ENCODE data around the gene RERE.
"Not testable (repeated sequence)": the region's sequence is repeated elsewhere in the genome, so short reads cannot be mapped to it uniquely, and the experiment has no call there.

The RERE gene

GRCh38 chr1:8390707-8391106 is 426.7 kb downstream of the RERE start:
- DNase-seq: no peak

GRCh38 chr1:8389958-8390535 is 427.4 kb downstream of the RERE start:
- no peak for DNase-seq

DNA sequence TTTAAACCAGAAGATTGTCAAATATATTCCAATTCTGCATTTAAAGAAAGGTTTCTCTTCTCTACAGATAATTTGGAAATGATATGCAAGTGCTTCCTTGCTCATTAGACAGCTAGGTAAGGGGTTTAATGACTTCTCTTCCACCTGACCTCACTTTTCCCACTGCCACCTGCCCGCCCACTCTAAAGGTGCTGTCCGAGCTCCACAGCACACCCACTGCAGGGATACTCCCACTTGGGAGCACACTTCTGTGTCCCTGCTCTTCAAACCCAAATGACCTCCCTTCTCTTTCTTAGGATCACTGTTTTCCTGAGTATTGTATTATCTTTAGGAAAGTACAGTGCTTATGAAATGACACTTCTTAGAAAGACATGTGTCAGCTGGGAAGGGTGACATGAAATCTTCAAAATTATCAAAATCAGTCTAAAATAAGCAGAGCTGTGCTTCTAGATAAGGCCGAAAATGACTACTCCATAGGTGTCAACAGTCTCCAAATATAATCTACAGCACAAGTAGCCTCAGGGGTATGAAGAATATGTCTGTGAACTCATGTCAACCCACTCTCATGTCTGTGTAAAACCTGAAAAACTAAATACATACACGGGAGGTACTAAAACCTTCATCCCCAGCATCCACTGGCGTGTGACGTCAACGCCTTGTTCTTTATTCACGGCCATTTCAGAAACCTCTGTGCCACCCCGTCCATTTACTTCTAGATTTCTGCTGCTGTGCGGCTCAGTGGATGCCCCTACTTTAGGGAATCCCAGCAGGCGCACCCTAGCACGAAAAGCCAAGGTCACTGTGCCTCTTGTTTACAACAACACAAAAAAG is 428.5 kb downstream of the RERE start:
- no peak for DNase-seq

DNA sequence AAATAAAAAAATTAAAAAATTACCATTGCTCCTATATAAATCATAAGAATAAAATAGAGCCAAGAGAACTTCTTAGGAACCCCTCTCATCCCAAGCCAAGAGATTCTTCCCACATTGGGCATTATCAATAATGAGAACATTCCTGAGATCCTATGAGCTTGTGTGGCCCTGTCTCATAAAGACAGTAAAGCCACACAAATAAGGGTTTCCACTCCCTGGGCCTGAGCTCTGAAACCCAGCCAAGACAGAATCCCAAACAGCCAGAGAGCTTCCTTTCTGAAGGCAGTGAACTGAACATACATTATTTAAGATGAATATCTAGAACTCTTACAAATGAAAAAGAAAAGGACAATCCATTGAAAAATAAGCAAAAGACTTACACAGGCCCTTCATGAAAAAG is 431.2 kb downstream of the RERE start:
- no peak for DNase-seq

DNA sequence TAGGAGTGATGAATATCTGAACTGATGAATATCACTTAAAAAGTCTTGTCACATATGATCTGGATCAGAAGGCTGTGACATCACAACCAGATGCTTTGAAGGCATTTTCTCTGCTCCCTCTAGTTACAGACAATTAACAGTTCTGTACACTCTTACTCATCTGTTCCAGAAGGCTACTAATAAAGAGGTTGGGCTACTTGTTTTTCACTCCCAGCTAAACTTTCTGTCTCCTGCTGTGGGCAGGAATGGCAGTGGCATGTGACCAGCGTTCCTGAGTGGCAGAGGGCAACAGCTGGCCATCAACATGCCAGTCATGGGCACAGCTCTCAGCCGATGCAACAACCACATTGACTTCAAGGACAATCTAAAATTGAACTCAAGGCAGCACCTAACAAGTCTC is 432.9 kb downstream of the RERE start:
- DNase-seq: no peak

DNA sequence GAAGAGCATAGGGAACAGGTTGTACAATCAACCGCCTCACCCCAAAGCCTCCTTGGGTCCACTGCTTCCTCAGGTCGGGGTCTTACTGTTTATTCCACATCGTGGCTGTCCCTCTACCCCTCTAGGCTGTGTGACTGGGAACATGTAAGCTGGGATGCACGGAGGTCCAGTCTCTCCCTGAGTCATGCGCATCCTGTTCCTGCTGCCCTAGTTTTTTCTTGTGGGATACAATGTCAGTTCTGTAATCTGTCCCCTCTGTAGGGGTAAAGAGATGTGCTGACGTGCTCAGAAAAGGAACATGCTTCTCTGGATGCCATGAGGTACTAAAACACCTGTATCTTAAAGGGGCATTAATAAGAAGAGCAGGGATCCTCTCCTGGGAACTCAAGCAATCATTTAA is 433.4 kb downstream of the RERE start:
- DNase-seq: no peak

- no peak for DNase-seq
These were observed 434.6 kb downstream of the RERE start for GRCh38 chr1:8382608-8383505.

DNA sequence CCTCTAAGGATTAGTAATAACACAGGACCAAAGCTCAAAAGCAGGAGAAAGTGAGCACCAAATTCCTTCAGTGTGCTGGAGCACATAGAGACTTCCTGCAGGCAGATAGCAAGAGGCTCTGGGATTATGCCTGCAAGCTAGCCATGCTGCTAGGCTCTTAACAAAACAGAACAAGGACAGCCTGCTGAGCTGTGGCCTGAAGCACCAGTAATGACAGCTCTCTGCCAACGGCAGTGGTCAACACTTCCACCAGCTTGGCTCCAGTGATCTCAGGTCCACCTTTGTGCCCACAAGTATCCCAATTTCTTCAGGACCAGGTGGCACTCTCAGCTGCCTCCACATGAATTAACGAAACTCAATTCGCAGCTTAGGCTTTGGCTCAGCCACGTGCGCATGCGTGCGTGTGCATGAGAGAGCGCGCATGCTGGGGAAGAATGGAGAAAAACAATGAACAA is 435.4 kb downstream of the RERE start:
- DNase-seq: no peak

- DNase-seq: no peak
These were observed 435.8 kb downstream of the RERE start for GRCh38 chr1:8381618-8382017.

- not testable (repeated sequence) for DNase-seq
These were observed 437.1 kb downstream of the RERE start for GRCh38 chr1:8380310-8380709.

GRCh38 chr1:8379513-8380186 is 437.8 kb downstream of the RERE start:
- DNase-seq: no peak

DNA sequence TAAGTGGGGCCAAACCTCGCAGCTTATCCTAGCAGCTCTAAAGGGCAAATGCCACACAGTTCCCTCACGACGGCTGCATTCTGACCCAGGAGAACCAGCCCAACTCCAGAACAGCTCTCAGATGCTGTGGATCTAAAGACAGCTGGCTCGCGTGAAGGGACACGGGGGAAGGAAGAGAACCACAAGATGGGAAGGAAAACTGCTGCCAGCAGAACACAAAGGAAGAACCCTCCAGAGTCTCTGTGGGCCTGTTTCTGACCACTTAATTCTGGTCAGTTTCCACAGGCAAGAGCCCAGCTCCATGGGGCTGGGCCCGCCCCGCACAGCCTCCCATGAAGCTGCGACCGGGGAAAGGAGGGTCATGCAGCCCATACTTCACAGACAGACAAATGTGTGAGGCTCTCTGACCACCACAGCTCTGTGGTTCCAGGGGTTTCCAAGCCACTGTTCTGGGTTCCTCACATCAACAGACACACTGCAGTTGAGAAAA is 438.4 kb downstream of the RERE start:
- no peak for DNase-seq

DNA sequence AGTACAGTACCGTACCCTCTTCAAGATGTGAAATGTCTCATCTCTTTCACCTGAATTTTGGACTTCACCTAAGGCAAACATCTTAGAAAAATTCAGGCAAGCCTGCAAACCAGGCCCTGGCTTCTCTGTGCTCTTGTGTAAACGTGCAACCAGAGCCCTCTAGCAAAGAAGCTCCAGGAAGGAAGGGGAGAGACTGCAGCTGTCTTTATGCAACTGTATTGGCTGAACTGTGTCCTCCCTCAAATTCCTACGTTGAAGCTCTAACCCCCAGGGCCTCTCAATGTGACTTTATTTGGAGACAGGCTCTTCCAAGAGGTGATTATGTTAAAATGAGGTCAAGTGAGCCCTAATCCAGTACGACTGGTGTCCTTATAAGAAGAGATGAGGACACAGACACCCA is 439.3 kb downstream of the RERE start:
- no peak for DNase-seq

- DNase-seq: no peak
These were observed 440.0 kb downstream of the RERE start for GRCh38 chr1:8377271-8377981.

GRCh38 chr1:8376358-8376840 is 441.0 kb downstream of the RERE start:
- no peak for DNase-seq

GRCh38 chr1:8374812-8375211 is 442.6 kb downstream of the RERE start:
- DNase-seq: peak; percentile 67

GRCh38 chr1:8374356-8374755 is 443.1 kb downstream of the RERE start:
- no peak for DNase-seq

- no peak for DNase-seq
These were observed 443.7 kb downstream of the RERE start for GRCh38 chr1:8373581-8374241.

- DNase-seq: no peak
These were observed 444.3 kb downstream of the RERE start for GRCh38 chr1:8373125-8373524.

DNA sequence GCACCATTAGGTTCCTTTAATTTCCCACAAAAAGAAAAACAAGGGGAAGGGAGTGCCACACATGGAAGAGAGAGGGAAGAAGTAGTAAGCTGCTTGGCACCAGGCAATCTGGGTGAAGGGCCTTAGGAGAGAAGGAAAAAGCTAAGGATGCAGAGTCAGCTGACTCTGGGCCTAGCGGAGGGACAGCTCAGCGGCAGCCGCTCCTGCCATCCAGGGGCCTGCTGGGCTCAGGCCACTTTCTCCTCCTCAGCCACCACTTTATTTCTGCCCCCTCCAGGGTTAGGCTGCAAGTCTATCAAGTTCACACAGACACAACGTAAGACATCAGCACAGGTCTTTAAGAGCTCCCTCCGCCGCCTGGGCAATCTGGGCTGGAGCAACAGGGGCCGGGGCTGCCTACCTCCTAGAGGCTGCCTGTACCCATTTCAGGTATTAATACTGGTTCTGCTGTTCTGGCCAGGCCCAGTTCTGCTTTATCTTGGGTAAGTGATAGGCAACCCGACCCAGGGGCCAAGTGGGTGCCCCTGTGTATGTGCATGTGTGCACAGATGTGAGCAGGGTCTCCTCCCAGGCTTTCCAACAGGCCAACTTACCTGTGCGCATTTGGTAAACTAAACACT is 446.0 kb downstream of the RERE start:
- no peak for DNase-seq

DNA sequence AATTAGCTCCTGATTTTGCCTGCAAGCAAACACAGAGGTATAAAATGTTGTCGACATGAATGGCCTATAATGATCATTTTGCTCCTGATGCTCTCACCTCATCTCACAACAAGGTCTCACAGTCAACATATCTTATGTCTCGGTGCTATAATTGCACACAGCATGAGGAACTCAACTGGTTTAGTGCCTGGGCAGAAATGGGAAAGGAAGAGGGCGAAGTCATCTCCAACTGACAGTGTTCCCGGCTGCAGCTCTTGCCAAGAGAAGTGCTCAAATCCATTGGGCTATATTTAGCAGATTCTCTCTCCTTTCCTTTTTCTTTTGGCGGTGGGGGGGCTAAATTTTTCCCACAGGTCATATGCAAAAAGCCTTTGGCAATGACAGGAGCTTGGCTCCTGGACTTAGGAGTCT is 446.5 kb downstream of the RERE start:
- DNase-seq: no peak
